ENCODE measurements around the gene SLC25A12. TPM values are rescaled to one million over a fixed set of nuclear protein-coding genes. Genes with fewer than 3 reads are reported as not detected.

The SLC25A12 gene
- polyA plus RNA-seq, 1 of the 3 experiments (the other 2 are of a cell fraction): 13.0 TPM

DNA sequence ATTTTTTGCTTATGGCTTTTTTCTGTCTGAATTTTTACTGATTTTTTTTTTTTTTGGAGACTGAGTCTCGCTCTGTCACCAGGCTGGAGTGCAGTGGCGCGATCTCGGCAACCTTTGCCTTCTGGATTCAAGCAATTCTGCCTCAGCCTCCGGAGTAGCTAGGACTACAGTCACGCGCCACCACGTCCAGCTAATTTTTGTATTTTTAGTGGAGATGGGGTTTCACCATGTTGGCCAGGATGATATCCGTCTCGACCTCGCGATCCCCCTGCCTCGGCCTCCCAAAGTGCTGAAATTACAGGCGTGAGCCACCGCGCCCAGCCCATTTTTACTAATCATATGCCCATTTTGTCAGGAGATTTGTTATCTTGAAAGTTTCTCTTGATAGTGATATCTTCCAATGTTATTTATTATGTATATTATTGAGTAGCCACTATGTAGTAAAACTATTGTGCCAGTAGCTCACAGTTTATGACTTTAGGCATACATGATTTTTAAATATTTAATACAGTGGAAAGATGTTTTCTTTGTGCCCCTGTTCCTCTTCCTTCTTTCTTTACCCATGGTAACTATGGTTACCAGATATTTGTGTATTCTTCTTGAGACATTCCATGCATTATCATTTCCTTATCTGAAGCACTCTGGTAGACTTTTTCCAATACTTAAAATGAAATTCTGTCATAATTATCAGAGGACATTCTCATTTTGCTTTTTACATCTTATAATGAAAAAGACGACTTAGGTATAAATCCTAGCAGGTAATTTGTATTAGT is 30.3 kb upstream of the SLC25A12 start:
- ChIA-PET CTCF (interaction anchor here (0.5 to 1.1 kb wide), 3 partner anchors 178 to 219 kb away, joined by 3 to 7 read pairs (median 4); partner anchors contain the start of gene DLX2), POLR2A (interaction anchor here (1.8 kb wide), 1 partner anchor 10 kb away, joined by 6 read pairs; no protein-coding TSS in a partner anchor)
- Histone ChIP-seq H3K27ac (ENCODE audit: low read depth in 2 of 2, low read length in 1 of 2) (peak overlapping the region in 1 of 2 experiments; percentile 81; a peak in 1 of 4 replicates), H3K36me3 (replicated peaks in 1 of 2; ENCODE audit: control insufficient read depth in 1 of 2, insufficient read depth in 2 of 2, low read length in 1 of 2) (peaks cover 0 to 40% of the 10 kb centered on the region in 2 experiments), H2AFZ (ENCODE audit: low read depth) (no peak overlapping the region), H4K20me1 (ENCODE audit: insufficient read depth) (no peaks in the 10 kb centered on the region), H3K79me2 (ENCODE audit: insufficient read depth) (peaks cover 66% of the 10 kb centered on the region), H3F3A (replicated peaks; ENCODE audit: insufficient read depth) (peaks cover 10% of the 10 kb centered on the region), H3K27me3 (ENCODE audit: insufficient read depth) (no peaks in the 10 kb centered on the region), H3K4me3 (ENCODE audit: low read depth in 2 of 2, low read length in 1 of 2) (0 out of 4 replicates have a peak overlapping the region, but pooled peaks of 1 of the 2 experiments have one; percentile 72), H3K4me2 (peak overlapping the region; percentile 78; the same call in 1 of the 2 replicates), H3K9me2 (no peaks in the 10 kb centered on the region), H3K4me1 (ENCODE audit: control insufficient read depth in 1 of 2, insufficient read depth in 2 of 2, low read depth in 1 of 2, low read length in 1 of 2) (peaks cover 7 to 8% of the 10 kb centered on the region in 2 experiments; a peak in 3 of 4 replicates), H3K9ac (no peak overlapping the region), H3K9me3 (no peaks in the 10 kb centered on the region)
- TF ChIP-seq, protein P1, sequence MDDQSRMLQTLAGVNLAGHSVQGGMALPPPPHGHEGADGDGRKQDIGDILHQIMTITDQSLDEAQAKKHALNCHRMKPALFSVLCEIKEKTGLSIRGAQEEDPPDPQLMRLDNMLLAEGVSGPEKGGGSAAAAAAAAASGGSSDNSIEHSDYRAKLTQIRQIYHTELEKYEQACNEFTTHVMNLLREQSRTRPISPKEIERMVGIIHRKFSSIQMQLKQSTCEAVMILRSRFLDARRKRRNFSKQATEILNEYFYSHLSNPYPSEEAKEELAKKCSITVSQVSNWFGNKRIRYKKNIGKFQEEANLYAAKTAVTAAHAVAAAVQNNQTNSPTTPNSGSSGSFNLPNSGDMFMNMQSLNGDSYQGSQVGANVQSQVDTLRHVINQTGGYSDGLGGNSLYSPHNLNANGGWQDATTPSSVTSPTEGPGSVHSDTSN (IDR thresholded peaks at IDR 0.05): no peak
- TF ChIP-seq GABPA (IDR thresholded peaks at IDR 0.05; ENCODE audit: low read depth) (no peak), RCOR1 (IDR thresholded peaks at IDR 0.05; ENCODE audit: low read length) (no peak), RAD21 (IDR thresholded peaks at IDR 0.05; ENCODE audit: low read length) (no peak), MAX (IDR thresholded peaks at IDR 0.05; ENCODE audit: low read depth) (no peak), EP300 (IDR thresholded peaks at IDR 0.05; ENCODE audit: borderline replicate concordance in 1 of 2, low read depth in 1 of 2, low read length in 1 of 2) (no peak)
- no peak for DNase-seq
- WGBS (ENCODE audit: low lambda C conversion rate): 97% methylated on average over 17 of the region's 17 CpGs

DNA sequence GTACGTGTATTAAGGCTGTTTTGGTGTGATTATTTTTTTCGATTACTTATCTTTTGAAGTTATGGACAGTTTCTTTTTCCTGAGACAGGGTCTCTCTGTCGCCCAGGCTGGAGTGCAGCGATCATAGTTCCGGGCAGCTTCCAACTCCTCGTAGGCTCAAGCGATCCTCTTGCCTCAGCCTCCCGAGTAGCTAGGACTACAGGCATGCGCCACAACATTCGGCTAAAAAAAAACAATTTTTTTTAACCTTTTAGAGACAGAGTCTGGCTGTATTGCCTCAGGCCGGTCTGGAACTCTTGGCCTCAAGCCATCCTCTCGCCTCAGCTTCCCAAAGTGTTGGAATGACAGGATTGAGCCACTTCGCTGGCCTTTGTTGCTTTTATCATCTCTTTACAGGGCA is 29.2 kb upstream of the SLC25A12 start:
- DNase-seq: no peak
- TF ChIP-seq, protein P2, sequence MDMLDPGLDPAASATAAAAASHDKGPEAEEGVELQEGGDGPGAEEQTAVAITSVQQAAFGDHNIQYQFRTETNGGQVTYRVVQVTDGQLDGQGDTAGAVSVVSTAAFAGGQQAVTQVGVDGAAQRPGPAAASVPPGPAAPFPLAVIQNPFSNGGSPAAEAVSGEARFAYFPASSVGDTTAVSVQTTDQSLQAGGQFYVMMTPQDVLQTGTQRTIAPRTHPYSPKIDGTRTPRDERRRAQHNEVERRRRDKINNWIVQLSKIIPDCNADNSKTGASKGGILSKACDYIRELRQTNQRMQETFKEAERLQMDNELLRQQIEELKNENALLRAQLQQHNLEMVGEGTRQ (IDR thresholded peaks at IDR 0.05; ENCODE audit: borderline replicate concordance, low read depth, low read length): no peak
- TF ChIP-seq, protein P3, sequence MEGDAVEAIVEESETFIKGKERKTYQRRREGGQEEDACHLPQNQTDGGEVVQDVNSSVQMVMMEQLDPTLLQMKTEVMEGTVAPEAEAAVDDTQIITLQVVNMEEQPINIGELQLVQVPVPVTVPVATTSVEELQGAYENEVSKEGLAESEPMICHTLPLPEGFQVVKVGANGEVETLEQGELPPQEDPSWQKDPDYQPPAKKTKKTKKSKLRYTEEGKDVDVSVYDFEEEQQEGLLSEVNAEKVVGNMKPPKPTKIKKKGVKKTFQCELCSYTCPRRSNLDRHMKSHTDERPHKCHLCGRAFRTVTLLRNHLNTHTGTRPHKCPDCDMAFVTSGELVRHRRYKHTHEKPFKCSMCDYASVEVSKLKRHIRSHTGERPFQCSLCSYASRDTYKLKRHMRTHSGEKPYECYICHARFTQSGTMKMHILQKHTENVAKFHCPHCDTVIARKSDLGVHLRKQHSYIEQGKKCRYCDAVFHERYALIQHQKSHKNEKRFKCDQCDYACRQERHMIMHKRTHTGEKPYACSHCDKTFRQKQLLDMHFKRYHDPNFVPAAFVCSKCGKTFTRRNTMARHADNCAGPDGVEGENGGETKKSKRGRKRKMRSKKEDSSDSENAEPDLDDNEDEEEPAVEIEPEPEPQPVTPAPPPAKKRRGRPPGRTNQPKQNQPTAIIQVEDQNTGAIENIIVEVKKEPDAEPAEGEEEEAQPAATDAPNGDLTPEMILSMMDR (IDR thresholded peaks at IDR 0.05): no peak
- TF ChIP-seq, protein P4, sequence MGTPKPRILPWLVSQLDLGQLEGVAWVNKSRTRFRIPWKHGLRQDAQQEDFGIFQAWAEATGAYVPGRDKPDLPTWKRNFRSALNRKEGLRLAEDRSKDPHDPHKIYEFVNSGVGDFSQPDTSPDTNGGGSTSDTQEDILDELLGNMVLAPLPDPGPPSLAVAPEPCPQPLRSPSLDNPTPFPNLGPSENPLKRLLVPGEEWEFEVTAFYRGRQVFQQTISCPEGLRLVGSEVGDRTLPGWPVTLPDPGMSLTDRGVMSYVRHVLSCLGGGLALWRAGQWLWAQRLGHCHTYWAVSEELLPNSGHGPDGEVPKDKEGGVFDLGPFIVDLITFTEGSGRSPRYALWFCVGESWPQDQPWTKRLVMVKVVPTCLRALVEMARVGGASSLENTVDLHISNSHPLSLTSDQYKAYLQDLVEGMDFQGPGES (IDR thresholded peaks at IDR 0.05; ENCODE audit: low read depth, low read length): no peak
- TF ChIP-seq MXI1 (IDR thresholded peaks at IDR 0.05; ENCODE audit: low read depth, low read length) (no peak), RFX5 (IDR thresholded peaks at IDR 0.05; ENCODE audit: low read length) (no peak), EZH2phosphoT487 (IDR thresholded peaks at IDR 0.05; ENCODE audit: borderline replicate concordance, low read depth) (no peak), MEF2A (IDR thresholded peaks at IDR 0.05; ENCODE audit: borderline replicate concordance, low read depth) (no peak), RAD21 (IDR thresholded peaks at IDR 0.05; ENCODE audit: low read length) (no peak), GATA2 (CRISPR knock-in tag; IDR thresholded peaks at IDR 0.05) (no peak), YY1 (IDR thresholded peaks at IDR 0.05; ENCODE audit: low read depth) (no peak), GABPA (IDR thresholded peaks at IDR 0.05; ENCODE audit: low read depth) (no peak), FOXJ3 (CRISPR knock-in tag; IDR thresholded peaks at IDR 0.05) (no peak), RXRA (IDR thresholded peaks at IDR 0.05; ENCODE audit: borderline replicate concordance, low read depth) (no peak), RCOR1 (IDR thresholded peaks at IDR 0.05; ENCODE audit: low read length) (no peak), EP300 (IDR thresholded peaks at IDR 0.05; ENCODE audit: borderline replicate concordance in 1 of 2, low read depth in 1 of 2, low read length in 1 of 2) (no peak), POLR2AphosphoS5 (IDR thresholded peaks at IDR 0.05; ENCODE audit: low read depth, low read length) (no peak)
- TF ChIP-seq, protein P1 (IDR thresholded peaks at IDR 0.05): no peak

More for the DNA sequence above, 29.2 kb upstream of the SLC25A12 start:
- peak overlapping the region; percentile 71 to 81; a peak in 3 of 4 replicates for H3K27ac ChIP-seq (ENCODE audit: low read depth in 2 of 2, low read length in 1 of 2)
- peak overlapping the region; percentile 72 to 80 for H3K4me3 ChIP-seq (ENCODE audit: low read depth in 2 of 2, low read length in 1 of 2)
- H3K27me3 ChIP-seq (ENCODE audit: insufficient read depth): no peaks in the 10 kb centered on the region
- peaks cover 10% of the 10 kb centered on the region for H3F3A ChIP-seq (replicated peaks; ENCODE audit: insufficient read depth)
- CTCF ChIA-PET: interaction anchor here (0.9 to 1.7 kb wide), 6 partner anchors 11 to 216 kb away, joined by 3 to 7 read pairs (median 3); partner anchors contain the start of gene DLX2
- H2AFZ ChIP-seq (ENCODE audit: low read depth): peak overlapping the region; percentile 65
- POLR2A ChIA-PET: interaction anchor here (1.8 kb wide), 1 partner anchor 9 kb away, joined by 6 read pairs; no protein-coding TSS in a partner anchor
- H3K79me2 ChIP-seq (ENCODE audit: insufficient read depth): peaks cover 54% of the 10 kb centered on the region
- H3K4me1 ChIP-seq (ENCODE audit: control insufficient read depth in 1 of 2, insufficient read depth in 2 of 2, low read depth in 1 of 2, low read length in 1 of 2): peaks cover 7 to 8% of the 10 kb centered on the region in 2 experiments; a peak in 3 of 4 replicates
- H3K9me2 ChIP-seq: no peaks in the 10 kb centered on the region
- peak overlapping the region; percentile 78 for H3K4me2 ChIP-seq
- no peaks in the 10 kb centered on the region for H3K9me3 ChIP-seq
- peak overlapping the region; percentile 80 for H3K9ac ChIP-seq
- H3K36me3 ChIP-seq (replicated peaks in 1 of 2; ENCODE audit: control insufficient read depth in 1 of 2, insufficient read depth in 2 of 2, low read length in 1 of 2): peaks cover 0 to 31% of the 10 kb centered on the region in 2 experiments
- WGBS (ENCODE audit: low lambda C conversion rate): 8% methylated on average over 13 of the region's 13 CpGs
- H4K20me1 ChIP-seq (ENCODE audit: insufficient read depth): no peaks in the 10 kb centered on the region
